Medulla oblongata (tissue), 1 donor: ENCODE measurements around the gene SIGLEC6.

ENCODE experiments used
- DNase-seq: peaks from one replicate; pipeline ENCODE4 v3.0.0-alpha.2; 2015; ENCODE audit errors: extremely low spot score

The SIGLEC6 gene

DNA sequence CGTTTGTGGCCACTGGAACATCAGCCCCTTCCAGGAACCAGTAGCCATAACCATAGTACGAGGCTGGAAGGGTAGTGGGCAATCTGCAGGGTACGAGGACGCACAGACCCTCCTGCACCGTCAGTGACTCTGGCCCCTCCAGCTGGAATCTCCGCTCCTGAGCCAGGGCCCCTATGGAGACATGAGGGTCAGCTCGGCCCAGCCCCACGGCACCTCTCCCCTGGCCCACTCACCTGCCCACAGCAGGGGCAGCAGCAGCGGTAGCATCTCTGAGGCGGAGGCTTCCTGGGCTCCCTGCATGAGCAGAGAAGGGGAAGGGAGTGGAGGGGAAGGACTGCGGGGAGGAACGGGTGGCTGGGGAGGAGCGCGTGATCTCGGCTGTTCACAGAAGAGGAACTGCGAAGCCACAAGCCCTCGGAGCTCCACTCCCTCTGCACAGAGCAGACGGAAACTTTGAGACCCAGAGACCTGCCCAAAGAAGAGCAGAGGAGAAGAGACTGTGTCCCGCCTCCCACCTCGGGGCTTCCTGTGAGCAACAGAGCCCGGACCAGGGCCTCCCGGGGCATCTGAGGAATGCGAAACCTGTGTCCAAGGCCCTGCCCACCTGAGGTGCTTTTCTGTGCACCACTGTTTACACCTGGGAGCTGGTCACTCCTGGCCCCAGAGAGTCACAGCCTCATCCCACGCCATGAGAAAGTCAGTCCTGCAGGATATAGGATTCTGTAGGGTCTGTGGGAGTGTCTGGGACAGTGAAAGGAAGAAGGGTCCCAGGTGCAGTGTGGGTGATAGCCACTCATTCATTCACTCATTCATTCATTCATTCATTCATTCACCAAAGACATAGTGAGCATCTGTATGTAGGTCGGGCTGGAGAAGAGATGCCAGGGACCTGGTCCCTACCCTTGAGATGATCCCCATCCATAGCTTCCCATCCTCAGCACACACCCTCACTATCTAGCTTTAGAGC, at the start of gene SIGLEC6:
Gene SIGLEC6 (minus strand): TSS at position 322 of the 967 bp plus-strand sequence. CDS start 22 bp downstream, at position 300.
- peak; percentile 75 for DNase-seq

DNA sequence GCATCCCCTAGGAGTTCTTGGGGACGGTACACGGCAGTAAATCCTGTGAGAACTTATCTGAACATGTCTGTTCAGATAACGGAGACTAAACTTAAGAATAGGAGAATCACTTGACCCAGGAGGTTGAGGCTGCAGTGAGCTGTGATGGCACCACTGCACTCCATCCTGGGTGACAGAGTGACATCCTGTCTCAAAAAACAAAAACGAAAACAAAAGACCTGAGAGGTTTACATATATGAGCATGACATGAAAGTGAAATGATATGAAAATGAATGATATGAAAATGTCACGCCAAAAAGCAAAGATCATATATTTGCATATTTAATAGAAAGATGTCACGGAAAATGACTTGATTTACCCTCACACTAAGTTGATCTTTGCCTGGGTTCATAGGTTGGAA, 45.4 kb upstream of the SIGLEC6 start:
- DNase-seq = no peak

GRCh38 chr19:51573331-51573730, 41.9 kb upstream of the SIGLEC6 start:
- no peak for DNase-seq

GRCh38 chr19:51572908-51573307, 41.4 kb upstream of the SIGLEC6 start:
- no peak for DNase-seq

DNA sequence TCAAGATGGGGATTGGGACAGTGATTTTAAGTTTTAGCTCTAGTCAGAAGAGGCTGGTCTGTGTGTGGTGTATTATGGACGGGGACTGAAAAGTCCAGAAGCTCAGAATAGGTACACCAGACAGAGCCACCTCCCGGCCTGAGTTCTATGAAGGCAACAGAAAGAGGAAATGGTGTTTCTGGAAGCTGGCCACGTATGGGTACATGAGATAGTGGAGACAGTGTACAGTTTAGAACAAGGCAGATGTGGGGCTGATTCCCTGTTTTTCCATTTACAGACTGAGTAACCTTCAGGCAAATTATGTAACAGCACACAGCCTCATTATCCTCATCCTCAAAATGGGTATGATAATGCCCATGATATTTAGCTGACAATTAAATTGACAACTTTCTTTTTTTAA, 40.9 kb upstream of the SIGLEC6 start:
- peak; percentile 27 for DNase-seq

GRCh38 chr19:51571599-51571998, 40.1 kb upstream of the SIGLEC6 start:
- no peak for DNase-seq

- DNase-seq = peak; percentile 98
Observed at GRCh38 chr19:51570962-51571575, 39.6 kb upstream of the SIGLEC6 start, which contains the start of gene ZNF175. Gene ZNF175, plus strand, starts transcription at chr19:51571283. Its CDS starts 2,047 bp downstream, at chr19:51573330.

- no peak for DNase-seq
Observed at GRCh38 chr19:51568456-51568855, 37.0 kb upstream of the SIGLEC6 start.

DNA sequence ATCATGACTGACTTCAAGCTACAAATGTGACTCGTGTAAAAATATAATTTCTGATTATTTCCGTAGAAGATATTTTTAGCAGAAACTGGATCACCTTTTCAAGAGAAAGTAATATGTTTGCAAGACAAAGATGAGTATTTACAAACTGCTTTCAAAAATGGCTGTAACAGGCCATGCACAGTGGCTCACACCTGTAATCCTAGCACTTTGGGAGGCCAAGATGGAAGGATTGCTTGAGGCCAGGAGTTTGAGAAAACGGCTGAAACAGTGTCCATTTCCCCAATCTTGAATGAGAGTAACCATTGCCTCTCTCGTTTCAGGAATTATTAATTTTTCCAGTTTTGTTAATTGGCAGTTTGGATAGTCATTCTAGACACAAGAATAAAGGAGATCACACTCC, 36.1 kb upstream of the SIGLEC6 start:
- DNase-seq = no peak

DNA sequence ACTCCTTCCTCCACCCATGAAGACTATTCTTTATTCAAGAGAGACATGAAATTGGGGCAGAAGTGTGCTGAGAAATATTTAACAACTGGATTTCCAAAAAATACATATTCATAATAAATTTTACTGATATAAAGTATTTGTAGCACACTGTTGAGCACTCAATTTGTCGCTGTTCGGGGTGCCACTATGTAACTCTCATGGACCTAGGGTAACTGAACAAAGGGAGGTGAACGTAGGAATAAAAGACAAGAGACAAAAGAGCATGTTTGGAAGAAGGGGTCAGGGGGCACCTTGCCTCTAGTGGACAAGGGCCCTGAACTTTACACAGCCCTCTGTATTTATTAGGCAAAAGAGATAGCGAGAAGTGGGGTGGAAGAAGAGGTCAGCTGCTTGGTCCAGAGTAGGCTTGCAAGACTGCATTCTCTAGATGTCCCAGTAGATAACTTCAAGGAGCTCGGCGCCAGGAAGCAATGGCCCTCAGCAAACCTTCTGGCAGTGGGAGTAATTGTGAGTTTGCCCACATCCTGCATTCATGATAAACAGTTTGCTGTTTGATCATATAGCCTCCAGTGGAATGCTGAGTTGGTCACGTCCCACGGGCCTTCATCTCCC, 35.1 kb upstream of the SIGLEC6 start:
- DNase-seq = no peak

DNA sequence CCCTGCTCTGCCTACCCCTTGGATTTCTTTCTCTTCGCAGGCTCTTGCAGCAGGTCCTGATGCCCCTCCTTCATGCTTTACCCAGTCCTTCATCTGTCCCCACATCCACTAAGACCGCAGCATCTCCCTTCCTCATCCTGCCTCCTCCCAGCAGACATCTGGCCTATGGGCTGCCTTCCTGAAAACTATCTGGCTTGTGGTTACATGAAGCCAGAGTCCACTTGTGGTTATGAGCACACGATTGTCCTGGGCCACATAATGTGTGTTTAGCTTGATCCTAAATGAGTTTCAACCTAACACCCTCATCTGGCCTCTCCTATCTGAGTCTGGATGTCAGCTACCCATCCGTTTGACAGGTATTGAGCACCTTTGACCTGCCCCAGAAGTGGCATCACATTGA, 34.1 kb upstream of the SIGLEC6 start:
- DNase-seq = no peak

- DNase-seq = peak; percentile 12
Observed at GRCh38 chr19:51564791-51565190, 33.3 kb upstream of the SIGLEC6 start.

DNA sequence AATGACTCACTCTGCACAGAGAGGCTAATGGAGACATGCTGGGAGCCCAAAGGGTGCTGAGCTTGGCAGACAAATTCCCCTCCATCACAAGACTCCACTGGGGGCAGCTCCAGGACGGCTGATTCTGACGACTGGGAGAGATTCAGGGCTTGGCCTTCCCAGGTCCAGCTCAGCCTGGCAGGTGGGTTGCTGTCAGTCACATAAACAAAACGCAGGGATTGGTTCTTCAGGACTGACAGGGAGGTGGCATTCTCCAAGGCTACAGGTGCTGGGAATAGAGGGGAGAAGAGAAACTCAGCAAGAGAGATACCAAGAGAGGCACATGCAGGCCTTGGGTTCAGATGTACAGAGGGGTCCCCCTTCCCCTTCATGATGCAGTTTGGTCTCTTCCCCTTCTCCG, 28.9 kb upstream of the SIGLEC6 start:
- no peak for DNase-seq

GRCh38 chr19:51559240-51559639, 27.8 kb upstream of the SIGLEC6 start:
- no peak for DNase-seq

GRCh38 chr19:51552996-51553725, 21.7 kb upstream of the SIGLEC6 start:
- DNase-seq = peak; percentile 59

- DNase-seq = no peak
Observed at GRCh38 chr19:51552608-51552995, 21.1 kb upstream of the SIGLEC6 start.

GRCh38 chr19:51551673-51552432, 20.4 kb upstream of the SIGLEC6 start:
- no peak for DNase-seq

GRCh38 chr19:51550848-51551672, 19.6 kb upstream of the SIGLEC6 start:
- DNase-seq = no peak

GRCh38 chr19:51549533-51550324, 18.3 kb upstream of the SIGLEC6 start:
- DNase-seq = no peak
